Caco-2 (cell line): ENCODE results near the gene NUP153. TPM values are rescaled to one million over a fixed set of nuclear protein-coding genes. Genes with fewer than 3 reads are reported as not detected.

Experiments
- BruUV-seq: library from RNA; stranded (reverse); fragments of 400-500 nt; replicated peaks from 2 replicates; lab custom pipeline; 2021; lab: Mats Ljungman, UMichigan
- CTCF ChIA-PET: fragments of 300-600 bp; sonication (Branson Sonifier 250); formaldehyde crosslinking; loops from one replicate; lab custom pipeline; 2022; ENCODE audit warnings: antibody characterized with exemption; lab: Charles Lee
- POLR2A ChIA-PET: fragments of 300-600 bp; sonication (Branson Sonifier 250); formaldehyde crosslinking; loops from one replicate; lab custom pipeline; 2022; ENCODE audit warnings: antibody characterized with exemption; lab: Charles Lee
- DNase-seq, 2 experiments: peaks; one replicate each; pipeline versions ENCODE4 v3.0.0 to v3.0.0-alpha.2; 2020 to 2022
- H3K27me3 ChIP-seq: replicated peaks from 2 replicates; pipeline ENCODE4 v1.6.0; 2011; ENCODE audit warnings: low read length; ENCODE audit not compliant: control insufficient read depth, insufficient read depth
- H3K36me3 ChIP-seq: 2 replicates; pipeline ENCODE4 v1.5.1; 2011; ENCODE audit warnings: low read length; ENCODE audit not compliant: control insufficient read depth, insufficient read depth
- H3K4me1 ChIP-seq: fragments of 250-450 bp; sonication (Bioruptor Pico); 2 replicates; pipeline ENCODE4 v1.5.1; 2020; ENCODE audit warnings: mild to moderate bottlenecking
- H3K4me3 ChIP-seq: 2 replicates; pipeline ENCODE4 v1.5.1; 2011; ENCODE audit warnings: low read depth, mild to moderate bottlenecking, control low read depth, low read length
- H3K9me3 ChIP-seq: fragments of 250-450 bp; sonication (Bioruptor Pico); 2 replicates; pipeline ENCODE4 v1.5.1; 2020; ENCODE audit warnings: mild to moderate bottlenecking, moderate library complexity
- H3K27ac Mint-ChIP-seq: one replicate; pipeline ENCODE4 v1.8.0; 2022; ENCODE audit warnings: mixed read lengths; ENCODE audit not compliant: unreplicated experiment
- H3K27me3 Mint-ChIP-seq: one replicate; pipeline ENCODE4 v1.8.0; 2022; ENCODE audit warnings: mixed read lengths; ENCODE audit not compliant: insufficient read depth, unreplicated experiment
- H3K36me3 Mint-ChIP-seq: one replicate; pipeline ENCODE4 v1.8.0; 2022; ENCODE audit warnings: mild to moderate bottlenecking, mixed read lengths; ENCODE audit not compliant: insufficient read depth, unreplicated experiment
- H3K4me1 Mint-ChIP-seq: one replicate; pipeline ENCODE4 v1.8.0; 2022; ENCODE audit warnings: low read depth, mixed read lengths; ENCODE audit not compliant: unreplicated experiment
- H3K4me3 Mint-ChIP-seq: one replicate; pipeline ENCODE4 v1.8.0; 2022; ENCODE audit warnings: mild to moderate bottlenecking, moderate library complexity, mixed read lengths; ENCODE audit not compliant: unreplicated experiment
- H3K9me3 Mint-ChIP-seq: one replicate; pipeline ENCODE4 v1.8.0; 2022; ENCODE audit warnings: mixed read lengths; ENCODE audit not compliant: unreplicated experiment
- CTCF ChIP-seq, 2 experiments: fragments of 200-600 bp in 1 of 2; IDR thresholded peaks; 1 replicate in 1 of 2; 2 replicates in 1 of 2; pipeline versions ENCODE4 v1.5.1 to v1.8.0; 2011 to 2022; ENCODE audit warnings: antibody characterized with exemption in 1 of 2, control low read depth in 1 of 2, inconsistent platforms in 1 of 2, low read depth in 1 of 2, low read length in 1 of 2, mild to moderate bottlenecking in 1 of 2, moderate library complexity in 1 of 2; ENCODE audit not compliant: insufficient read depth in 1 of 2, severe bottlenecking in 1 of 2, unreplicated experiment in 1 of 2
- intact Hi-C: fragments of 100-400 bp; cut with micrococcal nuclease; formaldehyde crosslinking; loops from one replicate; pipeline ENCODE4 v1.10.0; 2022; ENCODE audit not compliant: unreplicated experiment
- total RNA-seq: library from RNA; stranded (reverse); gene quantifications from 2 replicates; pipeline ENCODE4 v1.2.3, GENCODE V29; 2022

NUP153 gene
- total RNA-seq, 1 experiment from 2014 or later, result 53.9 TPM

GRCh38 chr6:17707371-17707651, 586 bp upstream of the NUP153 start:
- peaks cover under 1% of the 10 kb centered on the region for H3K4me1 Mint-ChIP-seq
- H3K9me3 Mint-ChIP-seq, result no peaks in the 10 kb centered on the region
- DNase-seq, result no peak
- Histone ChIP-seq H3K4me3 (peak overlapping the region; percentile 40), H3K36me3 (no peaks in the 10 kb centered on the region), H3K9me3 (no peaks in the 10 kb centered on the region), H3K27me3 (no peaks in the 10 kb centered on the region), H3K4me1 (peaks cover 18% of the 10 kb centered on the region)
- ChIA-PET CTCF (no interaction called here), POLR2A (interaction anchor here (0.5 to 1.3 kb wide), 4 partner anchors 14 to 448 kb away, joined by 3 to 6 read pairs (median 4); partner anchors contain the start of genes KDM1B and TPMT)
- no peaks in the 10 kb centered on the region for H3K27me3 Mint-ChIP-seq
- TF ChIP-seq CTCF (IDR thresholded peaks at IDR 0.05; ENCODE audit: insufficient read depth in 1 of 2, low read depth in 1 of 2, low read length in 1 of 2, severe bottlenecking in 1 of 2, unreplicated experiment in 1 of 2), result no peak
- TSS peak; percentile 62 for BruUV-seq
- intact Hi-C loops, result loop anchor here (5.0 to 10.0 kb wide), 2 partner anchors 57 to 95 kb away; no protein-coding TSS in a partner anchor
- peak overlapping the region; percentile 91 for H3K4me3 Mint-ChIP-seq
- H3K36me3 Mint-ChIP-seq, result peaks cover 15% of the 10 kb centered on the region
- H3K27ac Mint-ChIP-seq, result peak overlapping the region; percentile 96

DNA sequence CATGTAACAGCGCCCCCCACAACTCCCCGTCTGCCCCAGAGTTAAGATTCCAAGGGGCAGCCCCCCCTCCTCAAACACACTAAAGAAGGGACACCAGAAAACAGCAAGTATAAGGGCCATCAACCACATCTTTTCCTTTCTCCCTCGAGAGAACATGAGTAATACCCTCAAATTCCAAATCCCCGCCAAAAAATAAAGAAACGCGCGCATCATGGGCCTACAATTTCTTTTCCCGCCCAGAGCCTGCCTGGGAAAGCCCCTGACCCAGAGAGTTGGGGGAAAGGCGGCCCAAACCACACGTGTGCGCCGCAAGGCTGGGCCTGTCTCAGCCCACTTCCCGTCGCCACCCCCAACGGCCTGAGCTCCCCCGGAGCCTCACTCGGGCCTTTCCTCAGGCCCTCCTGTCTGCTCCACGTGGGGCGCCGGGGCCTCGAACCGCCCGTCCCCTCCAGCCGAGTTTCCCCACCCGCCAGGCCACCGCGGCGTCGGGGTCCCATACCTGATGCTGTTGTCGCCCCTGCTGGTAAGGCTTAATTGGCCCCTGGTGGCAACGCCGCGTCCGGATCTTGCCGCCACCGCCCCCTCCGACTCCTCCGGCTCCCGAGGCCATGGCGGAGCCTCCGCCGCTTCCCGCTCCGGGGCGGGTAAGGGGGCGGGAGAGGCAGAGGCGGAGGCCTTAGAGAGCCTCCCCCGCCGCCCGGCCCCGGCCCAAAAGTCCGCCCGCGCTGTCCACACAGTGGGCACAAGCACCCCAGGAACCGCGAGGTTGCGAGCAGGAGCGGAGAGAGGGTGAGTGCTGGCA, 746 bp downstream of the NUP153 start:
- H3K36me3 Mint-ChIP-seq, result peaks cover 15% of the 10 kb centered on the region
- Histone ChIP-seq H3K27me3 (no peaks in the 10 kb centered on the region), H3K9me3 (no peaks in the 10 kb centered on the region), H3K4me3 (peak overlapping the region; percentile 97), H3K4me1 (peaks cover 22% of the 10 kb centered on the region), H3K36me3 (no peaks in the 10 kb centered on the region)
- peak overlapping the region; percentile 91 for H3K4me3 Mint-ChIP-seq
- DNase-seq, result peak; percentile 68 to 78
- BruUV-seq, result no TSS peak
- H3K9me3 Mint-ChIP-seq, result no peaks in the 10 kb centered on the region
- peak overlapping the region; percentile 96 for H3K27ac Mint-ChIP-seq
- ChIA-PET CTCF (interaction anchor here (0.5 kb wide), 1 partner anchor 15 kb away, joined by 3 read pairs; no protein-coding TSS in a partner anchor), POLR2A (interaction anchor here (0.6 to 1.3 kb wide), 2 partner anchors 15 to 28 kb away, joined by 6 to 9 read pairs; no protein-coding TSS in a partner anchor)
- intact Hi-C loops, result loop anchor here (1.0 to 10.0 kb wide), 3 partner anchors 16 to 96 kb away; no protein-coding TSS in a partner anchor
- no peaks in the 10 kb centered on the region for H3K27me3 Mint-ChIP-seq
- TF ChIP-seq CTCF (IDR thresholded peaks at IDR 0.05; ENCODE audit: insufficient read depth in 1 of 2, low read depth in 1 of 2, low read length in 1 of 2, severe bottlenecking in 1 of 2, unreplicated experiment in 1 of 2), result no peak
- H3K4me1 Mint-ChIP-seq, result no peaks in the 10 kb centered on the region

DNA sequence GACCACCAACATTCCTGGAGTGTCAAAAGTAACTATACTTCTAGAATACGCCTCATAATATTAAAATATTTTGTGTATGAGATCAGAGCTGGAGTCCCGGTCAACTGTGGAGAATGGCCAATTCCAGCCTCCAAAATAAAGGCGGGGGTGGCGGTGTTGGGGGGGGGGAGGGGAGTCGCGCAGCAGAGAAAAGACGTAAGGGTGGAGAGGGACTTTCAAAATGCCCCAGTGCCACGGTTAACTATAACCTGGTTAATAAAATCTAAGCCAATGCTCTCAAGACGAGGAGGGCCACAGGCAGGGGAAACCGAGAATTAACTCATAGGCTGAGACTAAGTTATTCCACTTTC, 1.3 kb downstream of the NUP153 start:
- H3K4me1 ChIP-seq, result peaks cover 22% of the 10 kb centered on the region
- BruUV-seq, result no TSS peak
- no peaks in the 10 kb centered on the region for H3K27me3 ChIP-seq
- peak overlapping the region; percentile 96 for H3K27ac Mint-ChIP-seq
- peak overlapping the region; percentile 97 for H3K4me3 ChIP-seq
- DNase-seq, result no peak
- peak overlapping the region; percentile 91 for H3K4me3 Mint-ChIP-seq
- CTCF ChIA-PET, result interaction anchor here (0.6 kb wide), 2 partner anchors 110 to 376 kb away, joined by 3 to 5 read pairs; no protein-coding TSS in a partner anchor
- intact Hi-C loops, result loop anchor here (5.0 to 10.0 kb wide), 2 partner anchors 59 to 97 kb away; no protein-coding TSS in a partner anchor
- no peaks in the 10 kb centered on the region for H3K9me3 Mint-ChIP-seq
- H3K4me1 Mint-ChIP-seq, result no peaks in the 10 kb centered on the region
- peaks cover 15% of the 10 kb centered on the region for H3K36me3 Mint-ChIP-seq
- no peaks in the 10 kb centered on the region for H3K27me3 Mint-ChIP-seq
- H3K36me3 ChIP-seq, result no peaks in the 10 kb centered on the region
- H3K9me3 ChIP-seq, result no peaks in the 10 kb centered on the region
- TF ChIP-seq CTCF (IDR thresholded peaks at IDR 0.05; ENCODE audit: insufficient read depth in 1 of 2, low read depth in 1 of 2, low read length in 1 of 2, severe bottlenecking in 1 of 2, unreplicated experiment in 1 of 2), result no peak
- POLR2A ChIA-PET, result interaction anchor here (0.6 kb wide), 1 partner anchor 27 kb away, joined by 9 read pairs; no protein-coding TSS in a partner anchor
